ENCODE measurements around the gene USP13.
"Not testable (repeated sequence)": the region's sequence is repeated elsewhere in the genome, so short reads cannot be mapped to it uniquely, and the experiment has no call there.

The USP13 gene

GRCh38 chr3:179642871-179643270 is 10.0 kb upstream of the USP13 start:
- no peak for TF ChIP-seq CTCF (conservative IDR thresholded peaks at IDR 0.05; ENCODE audit: low read depth, low read length)
- no peak for DNase-seq (ENCODE audit: low read depth)
- no peak overlapping the region for H3K4me3 ChIP-seq (ENCODE audit: low read length)

GRCh38 chr3:179643837-179644236 is 9.0 kb upstream of the USP13 start:
- H3K4me3 ChIP-seq (ENCODE audit: low read length); DNase-seq (ENCODE audit: low read depth): not testable (repeated sequence)

GRCh38 chr3:179646177-179646576 is 6.7 kb upstream of the USP13 start:
- no peak overlapping the region for H3K4me3 ChIP-seq (ENCODE audit: low read length)
- no peak for TF ChIP-seq CTCF (conservative IDR thresholded peaks at IDR 0.05; ENCODE audit: low read depth, low read length)
- no peak for DNase-seq (ENCODE audit: low read depth)

GRCh38 chr3:179651687-179652446 is 973 bp upstream of the USP13 start:
- TF ChIP-seq CTCF (conservative IDR thresholded peaks at IDR 0.05; ENCODE audit: low read depth, low read length) = no peak
- no peak for DNase-seq (ENCODE audit: low read depth)
- peak overlapping the region; percentile 64 for H3K4me3 ChIP-seq (ENCODE audit: low read length)

- no peak for DNase-seq (ENCODE audit: low read depth)
- TF ChIP-seq CTCF (conservative IDR thresholded peaks at IDR 0.05; ENCODE audit: low read depth, low read length) = no peak
- peak overlapping the region; percentile 83 for H3K4me3 ChIP-seq (ENCODE audit: low read length)
Measured at GRCh38 chr3:179653096-179653797, 407 bp downstream of the USP13 start.

- TF ChIP-seq CTCF (conservative IDR thresholded peaks at IDR 0.05; ENCODE audit: low read depth, low read length) = no peak
- no peak for DNase-seq (ENCODE audit: low read depth)
- H3K4me3 ChIP-seq (ENCODE audit: low read length) = no peak overlapping the region
Measured at GRCh38 chr3:179655236-179655635, 2.4 kb downstream of the USP13 start.

GRCh38 chr3:179658606-179659005 is 5.8 kb downstream of the USP13 start:
- no peak overlapping the region for H3K4me3 ChIP-seq (ENCODE audit: low read length)
- no peak for TF ChIP-seq CTCF (conservative IDR thresholded peaks at IDR 0.05; ENCODE audit: low read depth, low read length)
- DNase-seq (ENCODE audit: low read depth) = no peak

All from retinal pigment epithelial cell (primary cell).